NB4 (cell line): Measurements from ENCODE around the gene GPR155.

ENCODE experiments used
- DNase-seq: peaks from one replicate; pipeline ENCODE4 v3.0.0; 2010; ENCODE audit warnings: low read depth
- H3K4me3 ChIP-seq: one replicate; pipeline ENCODE4 v1.5.1; 2011; ENCODE audit warnings: mild to moderate bottlenecking, low read depth, low read length, moderate library complexity
- MYC ChIP-seq: IDR thresholded peaks from 2 replicates; pipeline ENCODE4 v1.6.1; 2011; ENCODE audit warnings: low read depth, low read length
- POLR2A ChIP-seq: IDR thresholded peaks from 2 replicates; pipeline ENCODE4 v1.6.1; 2011; ENCODE audit warnings: mild to moderate bottlenecking; ENCODE audit not compliant: insufficient read length; ENCODE audit errors: extremely low read depth
- TF ChIP-seq, protein P1 (sequence below): IDR thresholded peaks from one replicate; pipeline ENCODE4 v1.5.1; 2012; ENCODE audit warnings: low read depth, low read length
- TF ChIP-seq, protein P2 (sequence below): IDR thresholded peaks from 2 replicates; pipeline ENCODE4 v1.6.1; 2011; ENCODE audit warnings: low read depth, low read length

GPR155 gene

DNA sequence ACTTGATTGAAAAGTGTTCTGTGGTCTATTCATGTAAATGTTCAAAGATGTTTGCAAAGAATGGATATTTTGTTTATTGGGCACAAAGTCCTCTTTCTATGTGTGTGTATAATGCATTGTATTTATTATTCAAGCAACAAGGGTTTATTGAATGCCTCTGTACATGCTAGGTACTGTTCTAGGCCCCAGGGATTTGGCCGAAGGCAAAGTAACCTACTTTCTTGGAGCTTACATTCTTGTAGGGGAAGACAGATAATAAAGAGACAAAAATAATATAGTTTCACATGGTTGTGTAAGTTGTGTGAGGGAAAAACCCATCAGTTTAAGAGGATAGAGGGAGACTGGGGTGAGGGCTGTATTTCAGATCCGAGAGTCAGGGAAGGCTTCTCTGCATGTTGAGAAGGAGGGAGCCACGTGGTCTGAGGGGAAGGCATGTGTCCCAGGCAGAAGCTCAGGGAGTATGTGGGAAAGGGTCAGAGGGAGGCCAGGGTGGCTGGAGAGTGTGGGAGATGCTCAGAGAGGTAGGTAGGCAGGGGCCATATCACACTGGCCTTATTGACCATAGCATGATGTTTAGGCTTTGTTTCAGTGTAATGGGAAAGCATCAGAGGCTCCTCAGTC is 40.4 kb upstream of the GPR155 start:
- TF ChIP-seq, protein P1, sequence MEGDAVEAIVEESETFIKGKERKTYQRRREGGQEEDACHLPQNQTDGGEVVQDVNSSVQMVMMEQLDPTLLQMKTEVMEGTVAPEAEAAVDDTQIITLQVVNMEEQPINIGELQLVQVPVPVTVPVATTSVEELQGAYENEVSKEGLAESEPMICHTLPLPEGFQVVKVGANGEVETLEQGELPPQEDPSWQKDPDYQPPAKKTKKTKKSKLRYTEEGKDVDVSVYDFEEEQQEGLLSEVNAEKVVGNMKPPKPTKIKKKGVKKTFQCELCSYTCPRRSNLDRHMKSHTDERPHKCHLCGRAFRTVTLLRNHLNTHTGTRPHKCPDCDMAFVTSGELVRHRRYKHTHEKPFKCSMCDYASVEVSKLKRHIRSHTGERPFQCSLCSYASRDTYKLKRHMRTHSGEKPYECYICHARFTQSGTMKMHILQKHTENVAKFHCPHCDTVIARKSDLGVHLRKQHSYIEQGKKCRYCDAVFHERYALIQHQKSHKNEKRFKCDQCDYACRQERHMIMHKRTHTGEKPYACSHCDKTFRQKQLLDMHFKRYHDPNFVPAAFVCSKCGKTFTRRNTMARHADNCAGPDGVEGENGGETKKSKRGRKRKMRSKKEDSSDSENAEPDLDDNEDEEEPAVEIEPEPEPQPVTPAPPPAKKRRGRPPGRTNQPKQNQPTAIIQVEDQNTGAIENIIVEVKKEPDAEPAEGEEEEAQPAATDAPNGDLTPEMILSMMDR: no peak
- TF ChIP-seq POLR2A (no peak), MYC (no peak)
- TF ChIP-seq, protein P2, sequence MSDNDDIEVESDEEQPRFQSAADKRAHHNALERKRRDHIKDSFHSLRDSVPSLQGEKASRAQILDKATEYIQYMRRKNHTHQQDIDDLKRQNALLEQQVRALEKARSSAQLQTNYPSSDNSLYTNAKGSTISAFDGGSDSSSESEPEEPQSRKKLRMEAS: no peak
- H3K4me3 ChIP-seq: no peak overlapping the region
- DNase-seq: no peak

DNA sequence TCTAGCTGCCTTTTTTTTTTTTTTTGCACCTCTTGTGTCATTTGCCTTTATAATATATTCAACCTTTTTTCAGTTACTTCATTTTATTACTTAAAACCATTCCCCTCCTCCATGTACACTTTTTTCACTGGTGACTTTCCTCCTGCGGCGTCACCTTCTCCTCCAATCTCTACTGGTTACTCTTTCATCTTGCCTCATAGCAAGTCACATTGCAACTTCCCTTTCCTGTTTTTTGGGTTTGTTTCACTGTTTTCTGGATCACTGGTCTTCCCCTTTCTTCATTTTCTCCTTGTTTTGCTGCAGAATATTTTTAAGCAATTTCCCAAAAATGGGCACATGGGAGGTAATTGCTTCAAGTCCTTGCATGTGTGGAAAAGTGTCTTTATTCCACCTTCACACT is 37.7 kb upstream of the GPR155 start:
- DNase-seq: no peak
- H3K4me3 ChIP-seq: no peak overlapping the region
- TF ChIP-seq, protein P1: no peak
- TF ChIP-seq POLR2A (no peak), MYC (no peak)
- TF ChIP-seq, protein P2: no peak

DNA sequence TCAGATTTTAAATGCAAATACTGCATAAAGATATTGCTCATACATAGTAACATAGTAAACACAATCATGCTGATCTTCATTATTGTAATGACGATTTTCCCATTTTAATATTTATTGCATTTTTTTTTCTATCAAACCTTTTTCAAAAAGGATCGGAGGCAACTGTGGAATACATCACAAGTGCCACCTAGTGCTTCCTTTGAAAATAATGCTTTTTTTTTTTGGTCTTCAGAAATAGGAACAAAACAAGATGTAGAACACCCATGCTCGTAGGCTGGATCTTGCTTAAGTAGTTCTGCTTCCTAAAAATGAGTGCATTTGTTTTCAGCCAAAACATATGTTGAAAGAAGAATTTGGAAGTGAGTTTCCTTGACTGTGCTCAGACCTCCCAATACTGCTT is 35.7 kb upstream of the GPR155 start:
- no peak overlapping the region for H3K4me3 ChIP-seq
- DNase-seq: peak; percentile 58
- TF ChIP-seq POLR2A: no peak
- TF ChIP-seq MYC: no peak
- TF ChIP-seq, protein P1: no peak
- TF ChIP-seq, protein P2: no peak

DNA sequence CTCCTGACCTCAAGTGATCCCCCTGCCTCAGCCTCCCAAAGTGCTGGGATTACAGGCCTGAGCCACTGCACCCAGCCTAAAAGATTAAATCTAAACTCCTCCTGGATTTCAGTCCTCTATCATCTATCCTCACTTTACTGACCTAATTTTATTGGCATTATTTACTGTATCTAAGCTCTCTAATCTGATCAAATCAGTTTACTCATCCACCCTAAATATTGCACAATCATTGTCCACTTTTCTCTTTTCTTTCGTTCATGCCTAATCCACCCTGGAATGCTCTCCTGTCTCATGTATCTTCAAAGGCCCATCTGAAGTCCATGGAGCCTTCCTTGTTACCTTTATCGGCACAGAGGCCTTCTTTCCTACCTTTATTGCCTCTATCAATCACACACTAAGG is 31.6 kb upstream of the GPR155 start:
- DNase-seq: no peak
- no peak overlapping the region for H3K4me3 ChIP-seq
- no peak for TF ChIP-seq POLR2A
- TF ChIP-seq, protein P1: no peak
- TF ChIP-seq, protein P2: no peak
- TF ChIP-seq MYC: no peak

DNA sequence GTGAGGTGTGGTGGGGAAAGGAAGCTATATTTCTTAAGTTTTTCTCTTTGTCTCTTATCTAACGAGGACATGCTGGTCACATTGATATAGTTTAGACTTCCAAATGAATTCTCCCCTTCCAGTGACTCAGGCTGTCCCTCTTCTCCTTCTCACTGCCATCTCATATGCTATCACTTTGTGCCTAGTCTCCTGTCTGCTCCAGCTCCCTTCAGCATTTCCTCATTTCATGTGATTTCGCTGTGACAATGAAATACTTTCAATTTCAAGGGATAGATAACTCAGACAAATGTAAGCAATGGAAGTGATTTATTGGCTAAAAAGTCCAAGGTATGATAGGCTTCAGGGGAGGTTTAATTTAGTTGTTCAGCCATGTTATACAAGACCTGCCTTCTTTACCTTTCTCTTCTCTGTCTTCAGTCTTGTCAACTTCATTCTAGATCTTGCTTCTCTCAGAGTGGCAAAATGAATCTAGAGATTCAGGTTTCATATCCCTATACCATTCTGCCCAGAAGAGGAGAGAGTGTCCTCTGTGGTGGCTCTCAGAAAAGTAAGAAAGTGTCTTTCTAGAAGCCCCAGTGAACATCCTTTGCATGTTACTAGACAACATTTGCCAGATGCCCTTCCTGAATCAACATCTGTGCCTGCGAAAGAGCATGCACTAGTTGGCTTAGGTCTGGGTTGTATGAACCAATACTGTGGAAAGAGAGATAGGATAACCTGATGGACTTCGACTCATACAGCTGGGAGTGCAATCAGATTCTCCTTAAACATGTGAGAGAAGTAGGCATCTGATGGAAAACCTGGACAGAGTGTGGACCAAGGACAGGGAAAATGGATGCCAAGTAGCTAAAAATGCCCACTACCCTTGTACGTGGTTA is 29.9 kb upstream of the GPR155 start:
- H3K4me3 ChIP-seq: no peak overlapping the region
- DNase-seq: no peak
- TF ChIP-seq MYC (no peak), POLR2A (no peak)
- TF ChIP-seq, protein P1: no peak
- TF ChIP-seq, protein P2: no peak
